DMS 273 treated with DMSO at 0.1 percent for 48 hours (cell line): ENCODE results near the gene PPARD.
"Not testable (repeated sequence)": the region's sequence is repeated elsewhere in the genome, so short reads cannot be mapped to it uniquely, and the experiment has no call there.

Experiments used
- DNase-seq: peaks from one replicate; lab custom pipeline; 2025; lab: John Stamatoyannopoulos, UW

Gene PPARD

GRCh38 chr6:35312076-35312800 lies 30.1 kb upstream of the PPARD start:
- DNase-seq: no peak

- DNase-seq: no peak
Measured at GRCh38 chr6:35312807-35313206, 29.6 kb upstream of the PPARD start.

- no peak for DNase-seq
Measured at GRCh38 chr6:35317483-35318195, 24.7 kb upstream of the PPARD start.

GRCh38 chr6:35318196-35319171 lies 23.9 kb upstream of the PPARD start:
- DNase-seq: peak; percentile 50

- no peak for DNase-seq
Measured at GRCh38 chr6:35319346-35320030, 22.9 kb upstream of the PPARD start.

- no peak for DNase-seq
Measured at GRCh38 chr6:35320031-35320410, 22.3 kb upstream of the PPARD start.

- no peak for DNase-seq
Measured at GRCh38 chr6:35321091-35321490, 21.3 kb upstream of the PPARD start.

GRCh38 chr6:35327349-35328027 lies 14.9 kb upstream of the PPARD start:
- DNase-seq: peak; percentile 18

- DNase-seq: no peak
Measured at GRCh38 chr6:35328108-35328723, 14.1 kb upstream of the PPARD start.

- not testable (repeated sequence) for DNase-seq
Measured at GRCh38 chr6:35328965-35329364, 13.4 kb upstream of the PPARD start.

- no peak for DNase-seq
Measured at GRCh38 chr6:35330541-35331119, 11.7 kb upstream of the PPARD start.

- peak; percentile 49 for DNase-seq
Measured at GRCh38 chr6:35332074-35332887, 10.1 kb upstream of the PPARD start.

GRCh38 chr6:35341557-35341956 lies 801 bp upstream of the PPARD start:
- no peak for DNase-seq

GRCh38 chr6:35343092-35343834 lies 905 bp downstream of the PPARD start:
- no peak for DNase-seq

- DNase-seq: no peak
Measured at GRCh38 chr6:35343835-35344550, 1.6 kb downstream of the PPARD start.

GRCh38 chr6:35351422-35351821 lies 9.1 kb downstream of the PPARD start:
- DNase-seq: no peak

GRCh38 chr6:35352735-35353134 lies 10.4 kb downstream of the PPARD start:
- no peak for DNase-seq
